Naive thymus-derived CD4-positive, alpha-beta T cell (primary cell): Measurements from ENCODE around the gene LAG3. TPM values are rescaled to one million over a fixed set of nuclear protein-coding genes. Genes with fewer than 3 reads are reported as not detected.

Experiments
- ATAC-seq: fragments of 150-1000 bp; cut with Tn5 transposase; 2 replicates; pipeline ENCODE4 v1.10.0; 2021; ENCODE audit warnings: mild to moderate bottlenecking, moderate library complexity
- CTCF ChIA-PET: fragments of 350-600 bp; sonication (Branson Sonifier 250); formaldehyde crosslinking; loops from one replicate; lab custom pipeline; 2021; ENCODE audit warnings: antibody characterized with exemption; lab: Charles Lee
- POLR2A ChIA-PET: fragments of 350-600 bp; sonication (Branson Sonifier 250); formaldehyde crosslinking; loops from one replicate; lab custom pipeline; 2021; ENCODE audit warnings: antibody characterized with exemption, inconsistent platforms; lab: Charles Lee
- DNase-seq, 9 donors: peaks; one replicate each; pipeline versions ENCODE4 v3.0.0 to v3.0.0-alpha.2; 2020 to 2022; ENCODE audit warnings: mixed read lengths in 1 of 9
- H3K27ac ChIP-seq: one replicate; pipeline ENCODE4 v1.7.0; 2013; ENCODE audit warnings: mild to moderate bottlenecking, low read depth, low read length, moderate library complexity
- H3K27me3 ChIP-seq, 2 donors: one replicate each; pipeline ENCODE4 v1.7.0; 2013; ENCODE audit warnings: low read length in 2 of 2, mild to moderate bottlenecking in 2 of 2, moderate library complexity in 2 of 2; ENCODE audit not compliant: control insufficient read depth in 2 of 2, insufficient read depth in 2 of 2
- H3K36me3 ChIP-seq, 3 experiments: 1 replicate in 2 of 3; 2 replicates in 1 of 3; pipeline ENCODE4 v1.7.0; 2013; ENCODE audit warnings: low read length in 3 of 3, mild to moderate bottlenecking in 3 of 3, moderate library complexity in 1 of 3; ENCODE audit not compliant: insufficient read depth in 3 of 3, control insufficient read depth in 2 of 3
- H3K4me1 ChIP-seq, 2 donors: one replicate each; pipeline ENCODE4 v1.7.0; 2013; ENCODE audit warnings: low read length in 2 of 2, mild to moderate bottlenecking in 2 of 2, moderate library complexity in 1 of 2; ENCODE audit not compliant: control insufficient read depth in 2 of 2, insufficient read depth in 2 of 2
- H3K4me3 ChIP-seq: 2 replicates; pipeline ENCODE4 v1.7.0; 2013; ENCODE audit warnings: mild to moderate bottlenecking, low read length
- H3K9me3 ChIP-seq, 3 experiments: 1 replicate in 2 of 3; 2 replicates in 1 of 3; pipeline ENCODE4 v1.7.0; 2013; ENCODE audit warnings: low read length in 3 of 3; ENCODE audit not compliant: control insufficient read depth in 2 of 3
- H3K27ac Mint-ChIP-seq, 9 donors: one replicate each; pipeline ENCODE4 v1.8.0; 2020 to 2022; ENCODE audit warnings: mixed read lengths in 9 of 9, mild to moderate bottlenecking in 8 of 9, moderate library complexity in 5 of 9, inconsistent platforms in 2 of 9
- H3K27me3 Mint-ChIP-seq, 5 donors: one replicate each; pipeline ENCODE4 v1.8.0; 2021 to 2022; ENCODE audit warnings: mixed read lengths in 5 of 5, mild to moderate bottlenecking in 1 of 5
- H3K36me3 Mint-ChIP-seq, 5 donors: one replicate each; pipeline ENCODE4 v1.8.0; 2020 to 2022; ENCODE audit warnings: mixed read lengths in 5 of 5, mild to moderate bottlenecking in 3 of 5, inconsistent platforms in 1 of 5
- H3K4me1 Mint-ChIP-seq, 7 donors: one replicate each; pipeline ENCODE4 v1.8.0; 2020 to 2022; ENCODE audit warnings: mixed read lengths in 7 of 7, mild to moderate bottlenecking in 3 of 7, inconsistent platforms in 1 of 7
- H3K4me3 Mint-ChIP-seq, 10 donors: one replicate each; pipeline ENCODE4 v1.8.0; 2020 to 2022; ENCODE audit warnings: mild to moderate bottlenecking in 10 of 10, mixed read lengths in 10 of 10, moderate library complexity in 6 of 10, inconsistent platforms in 2 of 10
- H3K9me3 Mint-ChIP-seq, 11 donors: one replicate each; pipeline ENCODE4 v1.8.0; 2020 to 2022; ENCODE audit warnings: mixed read lengths in 11 of 11, mild to moderate bottlenecking in 4 of 11, inconsistent platforms in 1 of 11, moderate library complexity in 1 of 11
- intact Hi-C, 2 donors: fragments of 100-400 bp; cut with micrococcal nuclease; formaldehyde crosslinking; loops; one replicate each; pipeline ENCODE4 v1.15.1; 2023
- polyA plus RNA-seq, 2 donors: library from polyadenylated mRNA; unstranded; fragments of 300-500 nt; fragmentation: Illumina TruSeq; gene quantifications; one replicate each; pipeline ENCODE4 v1.2.3, GENCODE V29; 2021
- total RNA-seq, 6 experiments: library from RNA in 5 of 6; stranded (reverse) in 5 of 6; gene quantifications; 1 replicate in 5 of 6; 2 replicates in 1 of 6; pipeline ENCODE4 v1.2.3 and lab custom pipeline; 2021 to 2026

LAG3 gene
- total and polyA plus RNA-seq, 7 experiments from 2014 or later: 0.26 to 46.5 (median 0.86) TPM

GRCh38 chr12:6775185-6776174, 3.2 kb downstream of the LAG3 start:
- DNase-seq: no peak
- H3K36me3 Mint-ChIP-seq: peaks cover 0 to 22% (median 0%) of the 10 kb centered on the region in 5 donors
- POLR2A ChIA-PET: interaction anchor here (0.9 to 1.6 kb wide), 4 partner anchors 9 to 22 kb away, joined by 3 to 6 read pairs (median 4); partner anchors contain the start of genes MLF2 and PTMS
- no peak for ATAC-seq
- H3K4me3 Mint-ChIP-seq: peak overlapping the region in 6 of 10 donors; percentile 52 to 84 (median 68)
- H3K36me3 ChIP-seq: no peaks in the 10 kb centered on the region
- H3K4me1 Mint-ChIP-seq: peaks cover 38 to 79% (median 57%) of the 10 kb centered on the region in 7 donors
- intact Hi-C loops: loop anchor here in 1 of 2 donors (5.0 kb wide), 1 partner anchor 208 kb away; the partner anchor contains the start of gene NOP2
- H3K27me3 ChIP-seq: no peaks in the 10 kb centered on the region
- peak overlapping the region in 7 of 9 donors; percentile 11 to 86 (median 66) for H3K27ac Mint-ChIP-seq
- H3K9me3 Mint-ChIP-seq: peaks cover 0 to 1% (median 0%) of the 10 kb centered on the region in 11 donors
- H3K27ac ChIP-seq: no peak overlapping the region
- H3K9me3 ChIP-seq: no peaks in the 10 kb centered on the region
- peak overlapping the region; percentile 47 for H3K4me3 ChIP-seq
- CTCF ChIA-PET: interaction anchor here (1.8 kb wide), 1 partner anchor 9 kb away, joined by 6 read pairs; the partner anchor contains the start of gene PTMS
- H3K27me3 Mint-ChIP-seq: peaks cover 0 to 33% (median 5%) of the 10 kb centered on the region in 5 donors
- H3K4me1 ChIP-seq: peaks cover 21 to 60% of the 10 kb centered on the region in 2 donors

- Mint-ChIP-seq H3K9me3 (peaks cover 0 to 1% (median 0%) of the 10 kb centered on the region in 11 donors), H3K4me1 (peaks cover 29 to 75% (median 50%) of the 10 kb centered on the region in 7 donors), H3K36me3 (peaks cover 0 to 21% (median 0%) of the 10 kb centered on the region in 5 donors), H3K27me3 (peaks cover 0 to 22% (median 5%) of the 10 kb centered on the region in 5 donors), H3K4me3 (peak overlapping the region in 2 of 10 donors; percentile 11 to 16), H3K27ac (peak overlapping the region in 3 of 9 donors; percentile 14 to 33 (median 27))
- Histone ChIP-seq H3K27ac (no peak overlapping the region), H3K4me3 (no peak overlapping the region), H3K4me1 (peaks cover 21 to 54% of the 10 kb centered on the region in 2 donors), H3K27me3 (no peaks in the 10 kb centered on the region), H3K36me3 (no peaks in the 10 kb centered on the region), H3K9me3 (no peaks in the 10 kb centered on the region)
- intact Hi-C loops: loop anchor here in 1 of 2 donors (5.0 kb wide), 1 partner anchor 210 kb away; the partner anchor contains the start of gene NOP2
- ChIA-PET CTCF (interaction anchor here (0.7 to 4.8 kb wide), 5 partner anchors 9 to 98 kb away, joined by 3 to 48 read pairs (median 3); partner anchors contain the start of gene MLF2), POLR2A (interaction anchor here (0.6 to 2.1 kb wide), 6 partner anchors 8 to 24 kb away, joined by 4 to 20 read pairs (median 5); partner anchors contain the start of genes CD4, MLF2 and PTMS)
- ATAC-seq (no peak), DNase-seq (no peak)
Measured at GRCh38 chr12:6777386-6777785, 5.1 kb downstream of the LAG3 start.

GRCh38 chr12:6778217-6778573, 5.9 kb downstream of the LAG3 start:
- H3K27ac Mint-ChIP-seq: peak overlapping the region; percentile 75 to 96 (median 86)

GRCh38 chr12:6778574-6779550, 6.5 kb downstream of the LAG3 start:
- Histone ChIP-seq H3K4me1 (peaks cover 18 to 56% of the 10 kb centered on the region in 2 donors), H3K36me3 (no peaks in the 10 kb centered on the region), H3K9me3 (no peaks in the 10 kb centered on the region), H3K4me3 (peak overlapping the region; percentile 69), H3K27ac (peak overlapping the region; percentile 27), H3K27me3 (no peaks in the 10 kb centered on the region)
- peak; percentile 73 to 88 (median 84) for DNase-seq
- Mint-ChIP-seq H3K27me3 (peaks cover 0 to 15% (median 5%) of the 10 kb centered on the region in 5 donors), H3K9me3 (peaks cover 0 to 1% (median 0%) of the 10 kb centered on the region in 11 donors), H3K4me3 (peak overlapping the region; percentile 85 to 94 (median 87)), H3K4me1 (peaks cover 36 to 77% (median 60%) of the 10 kb centered on the region in 7 donors), H3K36me3 (peaks cover 0 to 21% (median 0%) of the 10 kb centered on the region in 5 donors), H3K27ac (peak overlapping the region; percentile 75 to 96 (median 86))
- peak; percentile 95 for ATAC-seq
- POLR2A ChIA-PET: interaction anchor here (0.6 to 3.6 kb wide), 8 partner anchors 9 to 72 kb away, joined by 4 to 29 read pairs (median 8); partner anchors contain the start of genes CD4, CDCA3 and MLF2
- CTCF ChIA-PET: interaction anchor here (0.6 to 4.8 kb wide), 22 partner anchors 7 to 221 kb away, joined by 3 to 48 read pairs (median 3); partner anchors contain the start of genes CD4, MLF2 and PTMS
- intact Hi-C loops: loop anchor here (1.0 to 5.0 kb wide), 9 partner anchors 10 to 216 kb away; partner anchors contain the start of genes CD4 (in 2 of the 2), MLF2 (in 2 of the 2), ZNF384 (in 2 of the 2) and NOP2 (in 1 of the 2)

More at GRCh38 chr12:6778217-6778573, 5.9 kb downstream of the LAG3 start:
- ChIA-PET CTCF (interaction anchor here (0.6 to 4.8 kb wide), 20 partner anchors 8 to 221 kb away, joined by 3 to 48 read pairs (median 4); partner anchors contain the start of genes CD4, MLF2 and PTMS), POLR2A (interaction anchor here (0.8 to 3.6 kb wide), 7 partner anchors 9 to 73 kb away, joined by 4 to 29 read pairs (median 5); partner anchors contain the start of genes CD4, CDCA3 and MLF2)
- Histone ChIP-seq H3K36me3 (no peaks in the 10 kb centered on the region), H3K27ac (peak overlapping the region; percentile 27), H3K4me1 (peaks cover 18 to 54% of the 10 kb centered on the region in 2 donors), H3K27me3 (no peaks in the 10 kb centered on the region), H3K4me3 (peak overlapping the region; percentile 69), H3K9me3 (no peaks in the 10 kb centered on the region)
- Mint-ChIP-seq H3K4me1 (peaks cover 31 to 73% (median 55%) of the 10 kb centered on the region in 7 donors), H3K9me3 (peaks cover 0 to 1% (median 0%) of the 10 kb centered on the region in 11 donors), H3K36me3 (peaks cover 0 to 21% (median 0%) of the 10 kb centered on the region in 5 donors), H3K27me3 (peaks cover 0 to 17% (median 5%) of the 10 kb centered on the region in 5 donors), H3K4me3 (peak overlapping the region; percentile 85 to 94 (median 87))
- DNase-seq: no peak
- intact Hi-C loops: loop anchor here (2.0 to 5.0 kb wide), 2 partner anchors 89 to 211 kb away; partner anchors contain the start of genes ZNF384 (in 2 of the 2) and NOP2 (in 1 of the 2)
- ATAC-seq: no peak
